ENCODE data around the gene RSKR.
"Not testable (repeated sequence)": the region's sequence is repeated elsewhere in the genome, so short reads cannot be mapped to it uniquely, and the experiment has no call there.

The RSKR gene

GRCh38 chr17:28613931-28614381 is at the start of gene RSKR:
TSS of gene RSKR (minus strand) at chr17:28614185. CDS start at chr17:28614161, 24 bp downstream.
- DNase-seq (ENCODE audit: low read depth in 2 of 2): no peak

GRCh38 chr17:28663723-28664122 is 49.7 kb upstream of the RSKR start:
- DNase-seq (ENCODE audit: low read depth in 2 of 2): no peak

- no peak for DNase-seq (ENCODE audit: low read depth in 2 of 2)
These were observed 48.5 kb upstream of the RSKR start for GRCh38 chr17:28662527-28662829.

- peak; percentile 87 to 91 for DNase-seq (ENCODE audit: low read depth in 2 of 2)
These were observed 47.9 kb upstream of the RSKR start, which contains the start of the genes SDF2 and SUPT6H for GRCh38 chr17:28661635-28662526. TSS of gene SDF2 (minus strand) at chr17:28661906. CDS start at chr17:28661876, 30 bp downstream. TSS of gene SUPT6H (plus strand) at chr17:28662205. CDS start at chr17:28673402, 11,197 bp downstream.

GRCh38 chr17:28659497-28659881 is 45.5 kb upstream of the RSKR start:
- DNase-seq (ENCODE audit: low read depth in 2 of 2): not testable (repeated sequence)

- DNase-seq (ENCODE audit: low read depth in 2 of 2): not testable (repeated sequence)
These were observed 44.9 kb upstream of the RSKR start for GRCh38 chr17:28658766-28659496.

- DNase-seq (ENCODE audit: low read depth in 2 of 2): not testable (repeated sequence)
These were observed 44.4 kb upstream of the RSKR start for GRCh38 chr17:28658342-28658741.

GRCh38 chr17:28657756-28658155 is 43.8 kb upstream of the RSKR start:
- DNase-seq (ENCODE audit: low read depth in 2 of 2): no peak

- no peak for DNase-seq (ENCODE audit: low read depth in 2 of 2)
These were observed 41.2 kb upstream of the RSKR start for GRCh38 chr17:28655160-28655559.

GRCh38 chr17:28648698-28649097 is 34.7 kb upstream of the RSKR start:
- no peak for DNase-seq (ENCODE audit: low read depth in 2 of 2)

- no peak for DNase-seq (ENCODE audit: low read depth in 2 of 2)
These were observed 32.2 kb upstream of the RSKR start for GRCh38 chr17:28646039-28646754.

- DNase-seq (ENCODE audit: low read depth in 2 of 2): no peak
These were observed 31.6 kb upstream of the RSKR start for GRCh38 chr17:28645576-28645939.

- peak; percentile 93 to 94 for DNase-seq (ENCODE audit: low read depth in 2 of 2)
These were observed 31.0 kb upstream of the RSKR start, which contains the start of gene BLTP2 for GRCh38 chr17:28644787-28645575. TSS of gene BLTP2 (minus strand) at chr17:28645158. CDS start at chr17:28645056, 102 bp downstream.

- DNase-seq (ENCODE audit: low read depth in 2 of 2): no peak
These were observed 30.2 kb upstream of the RSKR start for GRCh38 chr17:28643983-28644786.

GRCh38 chr17:28641579-28641978 is 27.6 kb upstream of the RSKR start:
- DNase-seq (ENCODE audit: low read depth in 2 of 2): no peak

- no peak for DNase-seq (ENCODE audit: low read depth in 2 of 2)
These were observed 21.5 kb upstream of the RSKR start for GRCh38 chr17:28635506-28635905.

GRCh38 chr17:28634206-28634865 is 20.4 kb upstream of the RSKR start:
- no peak for DNase-seq (ENCODE audit: low read depth in 2 of 2)

- DNase-seq (ENCODE audit: low read depth in 2 of 2): no peak
These were observed 12.8 kb upstream of the RSKR start for GRCh38 chr17:28626818-28627217.

- DNase-seq (ENCODE audit: low read depth in 2 of 2): no peak
These were observed 10.2 kb upstream of the RSKR start for GRCh38 chr17:28624148-28624547.

- no peak for DNase-seq (ENCODE audit: low read depth in 2 of 2)
These were observed 9.7 kb upstream of the RSKR start for GRCh38 chr17:28623696-28624095.
